Upper lobe of left lung (tissue), 6 donors: ENCODE measurements around the gene PCDH1. TPM values are rescaled to one million over a fixed set of nuclear protein-coding genes. Genes with fewer than 3 reads are reported as not detected.
A peak's percentile ranks its signal among the peaks of the same experiment; 100 is the strongest.

ENCODE experiments used
- ATAC-seq, 2 donors: fragments of 200-7000 bp; cut with Tn5 transposase; one replicate each; pipeline ENCODE4 v1.9.1; 2022; ENCODE audit warnings: mild to moderate bottlenecking in 2 of 2, moderate library complexity in 2 of 2; ENCODE audit not compliant: low FRiP score in 2 of 2
- DNase-seq, 2 donors: peaks; one replicate each; pipeline ENCODE4 v3.0.0-alpha.2; 2019 to 2020
- H3K27ac ChIP-seq, 4 donors: fragments of 200-600 bp; sonication (generic); one replicate each; pipeline ENCODE4 v1.5.1; 2016 to 2019
- H3K27me3 ChIP-seq, 4 donors: fragments of 200-600 bp; sonication (generic); one replicate each; pipeline ENCODE4 v1.5.1; 2017 to 2019
- H3K36me3 ChIP-seq, 4 donors: fragments of 200-600 bp; sonication (generic); one replicate each; pipeline ENCODE4 v1.5.1; 2016 to 2019
- H3K4me1 ChIP-seq, 4 donors: fragments of 200-600 bp; sonication (generic); one replicate each; pipeline ENCODE4 v1.5.1; 2018 to 2019
- H3K4me3 ChIP-seq, 4 donors: fragments of 200-600 bp; sonication (generic); one replicate each; pipeline ENCODE4 v1.5.1; 2017 to 2019; ENCODE audit warnings: mild to moderate bottlenecking in 2 of 4, moderate library complexity in 1 of 4
- H3K9me3 ChIP-seq, 4 donors: fragments of 200-600 bp; sonication (generic); one replicate each; pipeline ENCODE4 v1.5.1; 2018 to 2019
- CTCF ChIP-seq, 6 experiments: fragments of 450-650 bp in 4 of 6; fragments of 200-600 bp in 2 of 6; sonication (generic) in 2 of 6; IDR thresholded peaks; one replicate each; pipeline ENCODE4 v1.5.1; 2016 to 2019; ENCODE audit warnings: antibody characterized with exemption in 6 of 6
- EP300 ChIP-seq, 4 donors: sonication (generic); formaldehyde crosslinking; IDR thresholded peaks; one replicate each; pipeline ENCODE4 v1.5.1; 2017; ENCODE audit warnings: antibody characterized with exemption in 4 of 4, control low read depth in 2 of 4
- POLR2A ChIP-seq, 4 donors: fragments of 450-650 bp; IDR thresholded peaks; one replicate each; pipeline ENCODE4 v1.5.1; 2016 to 2017; ENCODE audit warnings: antibody characterized with exemption in 4 of 4, mild to moderate bottlenecking in 2 of 4
- POLR2AphosphoS5 ChIP-seq, 2 donors: sonication (generic); formaldehyde crosslinking; IDR thresholded peaks; one replicate each; pipeline ENCODE4 v1.5.1; 2017; ENCODE audit warnings: antibody characterized with exemption in 2 of 2
- WGBS, 2 donors: methylation state at CpG; one replicate each; pipeline ENCODE4 v1.1.5; 2017 to 2018; 5-methylcytosine and 5-hydroxymethylcytosine counted together
- total RNA-seq, 6 donors: library from RNA; depleted of rRNA in 4 of 6; stranded (reverse); fragments of >200 nt in 4 of 6; gene quantifications; one replicate each; pipeline versions ENCODE4 v1.1.0 to v1.2.1, GENCODE V29; 2016 to 2021
- donor health status: DM: no; HTN: no; CAD: no; lungs with moderate emphysema.
- donor health status: DM: no; HTN: yes; CAD: no; lungs with severe emphysema.

Gene PCDH1
- total RNA-seq, 6 donors from 2014 or later = 41.3 to 133 (median 81.6) TPM

GRCh38 chr5:141849415-141850243 lies 28.6 kb downstream of the PCDH1 start:
- H3K4me1 ChIP-seq = peaks cover 42 to 66% (median 58%) of the 10 kb centered on the region in 4 donors
- peak overlapping the region; percentile 92 to 98 (median 96) for H3K27ac ChIP-seq
- WGBS, 2 donors = 0 to 1% methylated on average over 15 to 59 of the region's 73 CpGs
- H3K4me3 ChIP-seq = peak overlapping the region; percentile 56 to 77 (median 64)
- no peaks in the 10 kb centered on the region for H3K27me3 ChIP-seq
- H3K9me3 ChIP-seq = no peaks in the 10 kb centered on the region
- TF ChIP-seq CTCF (IDR thresholded peaks at IDR 0.05) = peak in 4 of 6 experiments; percentile 22 to 43 (median 36)
- TF ChIP-seq POLR2AphosphoS5 (IDR thresholded peaks at IDR 0.05) = peak; percentile 85 to 92
- peak in 1 of 4 donors; percentile 83 for TF ChIP-seq EP300 (IDR thresholded peaks at IDR 0.05)
- peak in 3 of 4 donors; percentile 67 to 93 (median 74) for TF ChIP-seq POLR2A (IDR thresholded peaks at IDR 0.05)
- peaks cover 0 to 22% (median 5%) of the 10 kb centered on the region in 4 donors for H3K36me3 ChIP-seq
- ATAC-seq (peak; percentile 93 to 94), DNase-seq (peak; percentile 90 to 96)

GRCh38 chr5:141848744-141849414 lies 29.3 kb downstream of the PCDH1 start:
- ATAC-seq = peak; percentile 35 to 79
- TF ChIP-seq CTCF (IDR thresholded peaks at IDR 0.05) = no peak
- TF ChIP-seq POLR2A (IDR thresholded peaks at IDR 0.05) = peak in 1 of 4 donors; percentile 51
- TF ChIP-seq EP300 (IDR thresholded peaks at IDR 0.05) = peak; percentile 43 to 98 (median 78)
- TF ChIP-seq POLR2AphosphoS5 (IDR thresholded peaks at IDR 0.05) = peak; percentile 91 to 96
- H3K4me1 ChIP-seq = peaks cover 50 to 74% (median 62%) of the 10 kb centered on the region in 4 donors

GRCh38 chr5:141846031-141846430 lies 32.2 kb downstream of the PCDH1 start:
- DNase-seq (no peak), ATAC-seq (no peak)
- no peak for TF ChIP-seq POLR2A (IDR thresholded peaks at IDR 0.05)
- TF ChIP-seq CTCF (IDR thresholded peaks at IDR 0.05) = no peak
- no peak for TF ChIP-seq POLR2AphosphoS5 (IDR thresholded peaks at IDR 0.05)
- no peak for TF ChIP-seq EP300 (IDR thresholded peaks at IDR 0.05)
- H3K4me3 ChIP-seq = no peak overlapping the region
- H3K36me3 ChIP-seq = no peaks in the 10 kb centered on the region
- peak overlapping the region; percentile 36 to 97 (median 94) for H3K27ac ChIP-seq
- H3K9me3 ChIP-seq = no peaks in the 10 kb centered on the region
- H3K27me3 ChIP-seq = no peaks in the 10 kb centered on the region
- H3K4me1 ChIP-seq = peaks cover 68 to 88% (median 80%) of the 10 kb centered on the region in 4 donors
- WGBS, 2 donors = 57% methylated on average over 10 of the region's 10 CpGs

More at GRCh38 chr5:141848744-141849414, 29.3 kb downstream of the PCDH1 start:
- peak overlapping the region; percentile 92 to 98 (median 96) for H3K27ac ChIP-seq
- peaks cover 0 to 18% (median 3%) of the 10 kb centered on the region in 4 donors for H3K36me3 ChIP-seq
- H3K4me3 ChIP-seq = peak overlapping the region; percentile 56 to 77 (median 64)
- H3K27me3 ChIP-seq = no peaks in the 10 kb centered on the region
- 6 to 15% methylated on average over 5 to 19 of the region's 19 CpGs for WGBS, 2 donors
- peak in 1 of 2 donors; percentile 87 for DNase-seq
- no peaks in the 10 kb centered on the region for H3K9me3 ChIP-seq

- ATAC-seq (no peak), DNase-seq (no peak)
- Histone ChIP-seq H3K4me1 (peaks cover 70 to 88% (median 79%) of the 10 kb centered on the region in 4 donors), H3K27ac (peak overlapping the region; percentile 36 to 97 (median 94)), H3K27me3 (no peaks in the 10 kb centered on the region), H3K36me3 (no peaks in the 10 kb centered on the region), H3K4me3 (no peak overlapping the region), H3K9me3 (no peaks in the 10 kb centered on the region)
- no peak for TF ChIP-seq POLR2AphosphoS5 (IDR thresholded peaks at IDR 0.05)
- TF ChIP-seq CTCF (IDR thresholded peaks at IDR 0.05) = no peak
- TF ChIP-seq EP300 (IDR thresholded peaks at IDR 0.05) = no peak
- WGBS, 2 donors = 26 to 41% methylated on average over 5 to 7 of the region's 7 CpGs
These were observed 32.8 kb downstream of the PCDH1 start for GRCh38 chr5:141845371-141845851.
